ENCODE results near the gene TRIP12. TPM values are rescaled to one million over a fixed set of nuclear protein-coding genes. Genes with fewer than 3 reads are reported as not detected.
"Not testable (repeated sequence)": the region's sequence is repeated elsewhere in the genome, so short reads cannot be mapped to it uniquely, and the experiment has no call there.

TRIP12 gene
- total RNA-seq, 2 experiments from 2014 or later, result 208 to 212 TPM

- DNase-seq, result no peak
- no peak for ATAC-seq
- no peaks in the 10 kb centered on the region for H3K9me3 Mint-ChIP-seq
- H3K27ac Mint-ChIP-seq, result no peak overlapping the region
- intact Hi-C loops (cut with micrococcal nuclease), result no loop called here
- no peaks in the 10 kb centered on the region for H3K27me3 Mint-ChIP-seq
- ChIA-PET POLR2A (no interaction called here), CTCF (interaction anchor here (1.3 kb wide), 1 partner anchor 26 kb away, joined by 3 read pairs; no protein-coding TSS in a partner anchor)
- no peak overlapping the region for H3K4me3 Mint-ChIP-seq
- TF ChIP-seq, protein P1, sequence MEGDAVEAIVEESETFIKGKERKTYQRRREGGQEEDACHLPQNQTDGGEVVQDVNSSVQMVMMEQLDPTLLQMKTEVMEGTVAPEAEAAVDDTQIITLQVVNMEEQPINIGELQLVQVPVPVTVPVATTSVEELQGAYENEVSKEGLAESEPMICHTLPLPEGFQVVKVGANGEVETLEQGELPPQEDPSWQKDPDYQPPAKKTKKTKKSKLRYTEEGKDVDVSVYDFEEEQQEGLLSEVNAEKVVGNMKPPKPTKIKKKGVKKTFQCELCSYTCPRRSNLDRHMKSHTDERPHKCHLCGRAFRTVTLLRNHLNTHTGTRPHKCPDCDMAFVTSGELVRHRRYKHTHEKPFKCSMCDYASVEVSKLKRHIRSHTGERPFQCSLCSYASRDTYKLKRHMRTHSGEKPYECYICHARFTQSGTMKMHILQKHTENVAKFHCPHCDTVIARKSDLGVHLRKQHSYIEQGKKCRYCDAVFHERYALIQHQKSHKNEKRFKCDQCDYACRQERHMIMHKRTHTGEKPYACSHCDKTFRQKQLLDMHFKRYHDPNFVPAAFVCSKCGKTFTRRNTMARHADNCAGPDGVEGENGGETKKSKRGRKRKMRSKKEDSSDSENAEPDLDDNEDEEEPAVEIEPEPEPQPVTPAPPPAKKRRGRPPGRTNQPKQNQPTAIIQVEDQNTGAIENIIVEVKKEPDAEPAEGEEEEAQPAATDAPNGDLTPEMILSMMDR (IDR thresholded peaks at IDR 0.05), result no peak
- peaks cover 49% of the 10 kb centered on the region for H3K4me1 Mint-ChIP-seq (ENCODE audit: low read depth)
- peaks cover 41% of the 10 kb centered on the region for H3K36me3 Mint-ChIP-seq (ENCODE audit: low read depth)
These were observed 65.4 kb downstream of the TRIP12 start for GRCh38 chr2:229856413-229856812.

- H3K9me3 Mint-ChIP-seq, result no peaks in the 10 kb centered on the region
- intact Hi-C loops (cut with micrococcal nuclease), result no loop called here
- peaks cover 49% of the 10 kb centered on the region for H3K4me1 Mint-ChIP-seq (ENCODE audit: low read depth)
These were observed 66.7 kb downstream of the TRIP12 start for GRCh38 chr2:229855116-229855515.

DNA sequence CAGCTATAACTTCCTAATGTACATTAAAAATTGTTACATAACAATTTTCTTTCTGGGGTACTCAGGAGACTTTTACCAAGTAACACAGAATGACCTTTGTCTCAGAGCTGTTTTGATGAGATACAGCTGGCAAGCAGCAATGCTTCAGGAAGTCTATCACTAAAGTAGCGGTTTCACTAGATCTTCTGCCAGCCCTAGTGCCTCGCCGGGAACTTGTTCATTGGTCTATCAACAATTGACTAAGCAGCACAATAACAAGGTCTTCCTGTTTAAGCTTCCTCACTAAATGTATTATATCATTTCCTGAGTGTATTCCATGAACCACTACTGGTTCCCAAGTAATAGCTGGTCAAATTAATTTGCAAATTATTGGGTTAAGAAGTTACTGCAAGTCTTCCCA lies 69.2 kb downstream of the TRIP12 start:
- TF ChIP-seq, protein P1 (IDR thresholded peaks at IDR 0.05), result no peak
- CTCF ChIA-PET, result interaction anchor here (0.7 to 1.5 kb wide), 3 partner anchors 12 to 51 kb away, joined by 3 to 6 read pairs (median 3); no protein-coding TSS in a partner anchor
- POLR2A ChIA-PET, result interaction anchor here (2.2 kb wide), 1 partner anchor 15 kb away, joined by 5 read pairs; no protein-coding TSS in a partner anchor
- ATAC-seq (peak; percentile 86), DNase-seq (peak; percentile 63)
- Mint-ChIP-seq H3K9me3 (no peaks in the 10 kb centered on the region), H3K27me3 (no peaks in the 10 kb centered on the region), H3K4me3 (no peak overlapping the region), H3K4me1 (ENCODE audit: low read depth) (peaks cover 58% of the 10 kb centered on the region), H3K36me3 (ENCODE audit: low read depth) (peaks cover 41% of the 10 kb centered on the region), H3K27ac (peak overlapping the region; percentile 38)
- intact Hi-C loops (cut with micrococcal nuclease), result no loop called here

More at GRCh38 chr2:229855116-229855515, 66.7 kb downstream of the TRIP12 start:
- peaks cover 48% of the 10 kb centered on the region for H3K36me3 Mint-ChIP-seq (ENCODE audit: low read depth)
- no peak for DNase-seq
- H3K4me3 Mint-ChIP-seq, result no peak overlapping the region
- ChIA-PET CTCF (no interaction called here), POLR2A (interaction anchor here (0.7 kb wide), 1 partner anchor 24 kb away, joined by 4 read pairs; no protein-coding TSS in a partner anchor)
- TF ChIP-seq, protein P1 (IDR thresholded peaks at IDR 0.05), result no peak
- no peak overlapping the region for H3K27ac Mint-ChIP-seq
- no peaks in the 10 kb centered on the region for H3K27me3 Mint-ChIP-seq
- ATAC-seq, result no peak

- no peak for DNase-seq
- ChIA-PET POLR2A (interaction anchor here (2.2 kb wide), 1 partner anchor 14 kb away, joined by 5 read pairs; no protein-coding TSS in a partner anchor), CTCF (interaction anchor here (0.7 to 1.5 kb wide), 3 partner anchors 13 to 70 kb away, joined by 3 to 6 read pairs (median 5); no protein-coding TSS in a partner anchor)
- Mint-ChIP-seq H3K9me3 (no peaks in the 10 kb centered on the region), H3K4me1 (ENCODE audit: low read depth) (peaks cover 58% of the 10 kb centered on the region), H3K4me3 (no peak overlapping the region), H3K27ac (peak overlapping the region; percentile 79), H3K36me3 (ENCODE audit: low read depth) (peaks cover 46% of the 10 kb centered on the region), H3K27me3 (no peaks in the 10 kb centered on the region)
- ATAC-seq, result no peak
- TF ChIP-seq, protein P1 (IDR thresholded peaks at IDR 0.05), result no peak
- intact Hi-C loops (cut with micrococcal nuclease), result no loop called here
These were observed 69.9 kb downstream of the TRIP12 start for GRCh38 chr2:229851870-229852269.

DNA sequence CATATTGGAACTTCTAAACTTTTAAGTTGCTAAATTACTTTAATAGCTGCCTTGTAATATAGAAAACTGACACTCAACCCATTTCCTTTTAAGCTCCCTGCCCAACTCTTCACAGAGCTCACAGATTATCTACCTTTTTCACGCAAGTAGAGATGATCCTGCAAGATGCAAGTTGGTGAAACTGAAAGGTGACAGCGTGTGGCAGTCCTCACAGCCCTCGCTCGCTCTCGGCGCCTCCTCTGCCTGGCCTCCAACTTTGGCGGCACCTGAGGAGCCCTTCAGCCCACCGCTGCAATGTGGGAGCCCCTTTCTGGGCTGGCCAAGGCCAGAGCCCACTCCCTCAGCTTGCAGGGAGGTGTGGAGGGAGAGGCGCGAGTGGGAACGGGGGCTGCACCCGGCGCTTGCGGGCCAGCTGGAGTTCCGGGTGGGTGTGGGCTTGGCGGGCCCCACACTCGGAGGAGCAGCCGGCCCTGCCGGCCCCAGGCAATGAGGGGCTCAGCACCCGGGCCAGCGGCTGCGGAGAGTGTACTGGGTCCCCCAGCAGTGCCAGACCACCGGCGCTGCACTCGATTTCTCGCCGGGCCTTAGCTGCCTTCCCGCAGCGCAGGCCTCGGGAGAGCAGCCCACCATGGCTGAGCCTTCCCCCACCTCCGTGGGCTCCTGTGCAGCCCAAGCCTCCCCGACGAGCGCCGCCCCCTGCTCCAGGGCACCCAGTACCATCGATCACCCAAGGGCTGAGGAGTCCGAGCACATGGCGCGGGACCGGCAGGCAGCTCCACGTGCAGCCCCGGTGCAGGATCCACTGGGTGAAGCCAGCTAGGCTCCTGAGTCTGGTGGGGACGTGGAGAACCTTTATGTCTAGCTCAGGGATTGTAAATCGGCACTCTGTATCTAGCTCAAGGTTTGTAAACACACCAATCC lies 71.2 kb downstream of the TRIP12 start:
- POLR2A ChIA-PET, result interaction anchor here (0.9 to 2.2 kb wide), 3 partner anchors 13 to 29 kb away, joined by 3 to 5 read pairs (median 3); no protein-coding TSS in a partner anchor
- H3K27ac Mint-ChIP-seq, result peak overlapping the region; percentile 43
- intact Hi-C loops (cut with micrococcal nuclease), result not testable (repeated sequence)

More for the DNA sequence above, 71.2 kb downstream of the TRIP12 start:
- ATAC-seq (peak; percentile 34), DNase-seq (peak; percentile 9)
- CTCF ChIA-PET, result interaction anchor here (0.7 to 1.5 kb wide), 3 partner anchors 15 to 69 kb away, joined by 3 to 5 read pairs (median 4); no protein-coding TSS in a partner anchor
- H3K27me3 Mint-ChIP-seq, H3K9me3 Mint-ChIP-seq, H3K4me3 Mint-ChIP-seq: not testable (repeated sequence)
- Mint-ChIP-seq H3K36me3 (ENCODE audit: low read depth) (peaks cover 43% of the 10 kb centered on the region), H3K4me1 (ENCODE audit: low read depth) (peaks cover 52% of the 10 kb centered on the region)

Data from activated CD8-positive, alpha-beta T cell treated with anti-CD3 and anti-CD28 coated beads for 36 hours (primary cell).